ENCODE data around the gene GGCT.

The GGCT gene

GRCh38 chr7:30453921-30454320 is 50.7 kb downstream of the GGCT start:
- WGBS, 2 donors (ENCODE audit: extremely low coverage in 2 of 2, insufficient read length in 2 of 2, insufficient replicate concordance in 1 of 2), result no CpG with 5 or more reads among the region's 3 CpGs
- H3K27me3 ChIP-seq (ENCODE audit: control insufficient read depth in 3 of 3, insufficient read depth in 3 of 3, low read depth in 1 of 3, low read length in 3 of 3), result no peaks in the 10 kb centered on the region
- peaks cover 5 to 41% of the 10 kb centered on the region in 2 donors for H3K36me3 ChIP-seq (replicated peaks in 1 of 2; ENCODE audit: control insufficient read depth in 2 of 2, insufficient read depth in 2 of 2, low read length in 2 of 2)
- H2AK5ac ChIP-seq (ENCODE audit: low read depth, low read length), result no peak overlapping the region
- no peak overlapping the region for H2BK120ac ChIP-seq (ENCODE audit: low read depth, low read length)
- DNase-seq (ENCODE audit: low spot score), result no peak
- no peak overlapping the region for H3K4me2 ChIP-seq (ENCODE audit: insufficient read depth, low read length, poor library complexity, severe bottlenecking)
- no peak overlapping the region for H3K4ac ChIP-seq (ENCODE audit: low read length)
- H3K9ac ChIP-seq (ENCODE audit: low read depth, low read length, poor library complexity), result no peak overlapping the region
- H4K8ac ChIP-seq (ENCODE audit: low read depth, low read length), result no peak overlapping the region
- H4K91ac ChIP-seq (ENCODE audit: low read depth, low read length, poor library complexity), result no peak overlapping the region
- H2BK5ac ChIP-seq (ENCODE audit: low read length), result no peak overlapping the region
- no peaks in the 10 kb centered on the region for H3K4me1 ChIP-seq (ENCODE audit: control insufficient read depth in 2 of 2, insufficient read depth in 1 of 2, low read depth in 1 of 2, low read length in 2 of 2)
- no peak overlapping the region for H2AFZ ChIP-seq (ENCODE audit: low read length)
- no peak overlapping the region for H3K14ac ChIP-seq (ENCODE audit: low read length)
- H3K18ac ChIP-seq (ENCODE audit: low read length), result no peak overlapping the region
- H3K9me3 ChIP-seq (replicated peaks in 1 of 2; ENCODE audit: control insufficient read depth in 2 of 2, insufficient read depth in 1 of 2, low read depth in 1 of 2, low read length in 2 of 2), result no peaks in the 10 kb centered on the region
- no peak overlapping the region for H3K4me3 ChIP-seq (ENCODE audit: low read length in 2 of 2)
- H3K27ac ChIP-seq (replicated peaks; ENCODE audit: low read length), result no peak overlapping the region
- H3K79me1 ChIP-seq (ENCODE audit: low read depth, low read length), result no peaks in the 10 kb centered on the region
- H2BK12ac ChIP-seq (ENCODE audit: low read length), result no peak overlapping the region
- H2BK15ac ChIP-seq (ENCODE audit: low read length), result no peak overlapping the region
- no peak overlapping the region for H3K23ac ChIP-seq (ENCODE audit: low read depth, low read length, poor library complexity)

GRCh38 chr7:30453016-30453415 is 51.6 kb downstream of the GGCT start:
- Histone ChIP-seq H2AK5ac (ENCODE audit: low read depth, low read length) (no peak overlapping the region), H2BK5ac (ENCODE audit: low read length) (no peak overlapping the region), H3K23ac (ENCODE audit: low read depth, low read length, poor library complexity) (no peak overlapping the region), H3K4ac (ENCODE audit: low read length) (no peak overlapping the region), H3K27ac (replicated peaks; ENCODE audit: low read length) (no peak overlapping the region), H3K4me2 (ENCODE audit: insufficient read depth, low read length, poor library complexity, severe bottlenecking) (no peak overlapping the region), H3K4me1 (ENCODE audit: control insufficient read depth in 2 of 2, insufficient read depth in 1 of 2, low read depth in 1 of 2, low read length in 2 of 2) (no peaks in the 10 kb centered on the region), H3K18ac (ENCODE audit: low read length) (peak overlapping the region; percentile 54), H3K36me3 (replicated peaks in 1 of 2; ENCODE audit: control insufficient read depth in 2 of 2, insufficient read depth in 2 of 2, low read length in 2 of 2) (peaks cover 7 to 43% of the 10 kb centered on the region in 2 donors), H4K91ac (ENCODE audit: low read depth, low read length, poor library complexity) (peak overlapping the region; percentile 76), H3K9me3 (replicated peaks in 1 of 2; ENCODE audit: control insufficient read depth in 2 of 2, insufficient read depth in 1 of 2, low read depth in 1 of 2, low read length in 2 of 2) (no peaks in the 10 kb centered on the region), H3K4me3 (ENCODE audit: low read length in 2 of 2) (peak overlapping the region in 1 of 2 donors; percentile 21), H2BK15ac (ENCODE audit: low read length) (no peak overlapping the region), H2AFZ (ENCODE audit: low read length) (no peak overlapping the region), H3K9ac (ENCODE audit: low read depth, low read length, poor library complexity) (no peak overlapping the region), H3K27me3 (ENCODE audit: control insufficient read depth in 3 of 3, insufficient read depth in 3 of 3, low read depth in 1 of 3, low read length in 3 of 3) (no peaks in the 10 kb centered on the region), H3K79me1 (ENCODE audit: low read depth, low read length) (no peaks in the 10 kb centered on the region), H4K8ac (ENCODE audit: low read depth, low read length) (no peak overlapping the region), H2BK120ac (ENCODE audit: low read depth, low read length) (no peak overlapping the region), H3K14ac (ENCODE audit: low read length) (no peak overlapping the region), H2BK12ac (ENCODE audit: low read length) (no peak overlapping the region)
- WGBS, 2 donors (ENCODE audit: extremely low coverage in 2 of 2, insufficient read length in 2 of 2, insufficient replicate concordance in 1 of 2), result no CpG with 5 or more reads among the region's 8 CpGs
- DNase-seq (ENCODE audit: low spot score), result no peak

- DNase-seq (ENCODE audit: low spot score), result no peak
- no peaks in the 10 kb centered on the region for H3K79me1 ChIP-seq (ENCODE audit: low read depth, low read length)
- no peak overlapping the region for H3K4ac ChIP-seq (ENCODE audit: low read length)
- peak overlapping the region in 1 of 2 donors; percentile 21 for H3K4me3 ChIP-seq (ENCODE audit: low read length in 2 of 2)
- no peak overlapping the region for H2BK5ac ChIP-seq (ENCODE audit: low read length)
- H2AFZ ChIP-seq (ENCODE audit: low read length), result no peak overlapping the region
- H4K8ac ChIP-seq (ENCODE audit: low read depth, low read length), result no peak overlapping the region
- peak overlapping the region; percentile 76 for H4K91ac ChIP-seq (ENCODE audit: low read depth, low read length, poor library complexity)
- peaks cover 7 to 45% of the 10 kb centered on the region in 2 donors for H3K36me3 ChIP-seq (replicated peaks in 1 of 2; ENCODE audit: control insufficient read depth in 2 of 2, insufficient read depth in 2 of 2, low read length in 2 of 2)
- H3K4me2 ChIP-seq (ENCODE audit: insufficient read depth, low read length, poor library complexity, severe bottlenecking), result no peak overlapping the region
- WGBS, 2 donors (ENCODE audit: extremely low coverage in 2 of 2, insufficient read length in 2 of 2, insufficient replicate concordance in 1 of 2), result no CpG with 5 or more reads among the region's 27 CpGs
- H2BK15ac ChIP-seq (ENCODE audit: low read length), result no peak overlapping the region
- no peak overlapping the region for H2AK5ac ChIP-seq (ENCODE audit: low read depth, low read length)
- H3K9ac ChIP-seq (ENCODE audit: low read depth, low read length, poor library complexity), result peak overlapping the region; percentile 61
- H3K4me1 ChIP-seq (ENCODE audit: control insufficient read depth in 2 of 2, insufficient read depth in 1 of 2, low read depth in 1 of 2, low read length in 2 of 2), result no peaks in the 10 kb centered on the region
- no peak overlapping the region for H2BK12ac ChIP-seq (ENCODE audit: low read length)
- no peak overlapping the region for H3K27ac ChIP-seq (replicated peaks; ENCODE audit: low read length)
- no peaks in the 10 kb centered on the region for H3K9me3 ChIP-seq (replicated peaks in 1 of 2; ENCODE audit: control insufficient read depth in 2 of 2, insufficient read depth in 1 of 2, low read depth in 1 of 2, low read length in 2 of 2)
- no peak overlapping the region for H2BK120ac ChIP-seq (ENCODE audit: low read depth, low read length)
- no peak overlapping the region for H3K14ac ChIP-seq (ENCODE audit: low read length)
- H3K27me3 ChIP-seq (ENCODE audit: control insufficient read depth in 3 of 3, insufficient read depth in 3 of 3, low read depth in 1 of 3, low read length in 3 of 3), result no peaks in the 10 kb centered on the region
- H3K18ac ChIP-seq (ENCODE audit: low read length), result peak overlapping the region; percentile 54
- H3K23ac ChIP-seq (ENCODE audit: low read depth, low read length, poor library complexity), result no peak overlapping the region
Measured at GRCh38 chr7:30452280-30452930, 52.2 kb downstream of the GGCT start.

- Histone ChIP-seq H3K14ac (ENCODE audit: low read length) (no peak overlapping the region), H2BK15ac (ENCODE audit: low read length) (no peak overlapping the region), H3K27me3 (ENCODE audit: control insufficient read depth in 3 of 3, insufficient read depth in 3 of 3, low read depth in 1 of 3, low read length in 3 of 3) (no peaks in the 10 kb centered on the region), H2BK5ac (ENCODE audit: low read length) (no peak overlapping the region), H3K9ac (ENCODE audit: low read depth, low read length, poor library complexity) (no peak overlapping the region), H3K23ac (ENCODE audit: low read depth, low read length, poor library complexity) (no peak overlapping the region), H3K4me2 (ENCODE audit: insufficient read depth, low read length, poor library complexity, severe bottlenecking) (no peak overlapping the region), H4K91ac (ENCODE audit: low read depth, low read length, poor library complexity) (no peak overlapping the region), H2BK12ac (ENCODE audit: low read length) (no peak overlapping the region), H3K18ac (ENCODE audit: low read length) (no peak overlapping the region), H3K4me3 (ENCODE audit: low read length in 2 of 2) (no peak overlapping the region), H3K36me3 (replicated peaks in 1 of 2; ENCODE audit: control insufficient read depth in 2 of 2, insufficient read depth in 2 of 2, low read length in 2 of 2) (peaks cover 10 to 45% of the 10 kb centered on the region in 2 donors), H3K79me1 (ENCODE audit: low read depth, low read length) (no peaks in the 10 kb centered on the region), H3K9me3 (replicated peaks in 1 of 2; ENCODE audit: control insufficient read depth in 2 of 2, insufficient read depth in 1 of 2, low read depth in 1 of 2, low read length in 2 of 2) (no peaks in the 10 kb centered on the region), H4K8ac (ENCODE audit: low read depth, low read length) (no peak overlapping the region), H3K27ac (replicated peaks; ENCODE audit: low read length) (no peak overlapping the region), H2BK120ac (ENCODE audit: low read depth, low read length) (no peak overlapping the region), H2AFZ (ENCODE audit: low read length) (no peak overlapping the region), H3K4ac (ENCODE audit: low read length) (no peak overlapping the region), H3K4me1 (ENCODE audit: control insufficient read depth in 2 of 2, insufficient read depth in 1 of 2, low read depth in 1 of 2, low read length in 2 of 2) (no peaks in the 10 kb centered on the region), H2AK5ac (ENCODE audit: low read depth, low read length) (no peak overlapping the region)
- no peak for DNase-seq (ENCODE audit: low spot score)
- WGBS, 2 donors (ENCODE audit: extremely low coverage in 2 of 2, insufficient read length in 2 of 2, insufficient replicate concordance in 1 of 2), result no CpG with 5 or more reads among the region's 29 CpGs
Measured at GRCh38 chr7:30451539-30452279, 52.9 kb downstream of the GGCT start.

Data from neuronal stem cell (in vitro differentiated cells).